Lung microvascular endothelial cell (primary cell): ENCODE data around the gene RIMBP2. TPM values are rescaled to one million over a fixed set of nuclear protein-coding genes. Genes with fewer than 3 reads are reported as not detected.

ENCODE experiments used
- DNase-seq, 2 donors: peaks; one replicate each; pipeline versions ENCODE4 v3.0.0 to v3.0.0-alpha.2; 2010; ENCODE audit warnings: low read depth in 2 of 2
- total RNA-seq: library from RNA; depleted of rRNA; stranded (reverse); fragments of >200 nt; gene quantifications from 2 replicates; pipeline ENCODE4 v1.2.1, GENCODE V29; 2014

RIMBP2 gene
- total RNA-seq, 1 donor from 2014 or later: not detected

GRCh38 chr12:130444986-130445385, 271.1 kb downstream of the RIMBP2 start:
- DNase-seq: no peak

GRCh38 chr12:130444061-130444460, 272.0 kb downstream of the RIMBP2 start:
- DNase-seq: no peak

- no peak for DNase-seq
Measured at GRCh38 chr12:130441771-130442760, 274.0 kb downstream of the RIMBP2 start.

- DNase-seq: no peak
Measured at GRCh38 chr12:130440411-130441080, 275.6 kb downstream of the RIMBP2 start.

GRCh38 chr12:130439250-130439649, 276.8 kb downstream of the RIMBP2 start:
- no peak for DNase-seq

- DNase-seq: no peak
Measured at GRCh38 chr12:130438711-130439110, 277.4 kb downstream of the RIMBP2 start.

- no peak for DNase-seq
Measured at GRCh38 chr12:130438243-130438620, 277.9 kb downstream of the RIMBP2 start.

- no peak for DNase-seq
Measured at GRCh38 chr12:130437555-130438242, 278.4 kb downstream of the RIMBP2 start.

GRCh38 chr12:130436741-130437501, 279.2 kb downstream of the RIMBP2 start:
- no peak for DNase-seq

- DNase-seq: no peak
Measured at GRCh38 chr12:130435826-130436225, 280.3 kb downstream of the RIMBP2 start.

- DNase-seq: no peak
Measured at GRCh38 chr12:130435331-130435730, 280.8 kb downstream of the RIMBP2 start.

- DNase-seq: no peak
Measured at GRCh38 chr12:130434560-130434959, 281.5 kb downstream of the RIMBP2 start.

GRCh38 chr12:130433834-130434233, 282.3 kb downstream of the RIMBP2 start:
- no peak for DNase-seq

- DNase-seq: no peak
Measured at GRCh38 chr12:130433411-130433810, 282.7 kb downstream of the RIMBP2 start.

- no peak for DNase-seq
Measured at GRCh38 chr12:130431176-130431575, 284.9 kb downstream of the RIMBP2 start.

- DNase-seq: no peak
Measured at GRCh38 chr12:130429656-130430505, 286.2 kb downstream of the RIMBP2 start.

- DNase-seq: no peak
Measured at GRCh38 chr12:130428116-130428515, 288.0 kb downstream of the RIMBP2 start.

- no peak for DNase-seq
Measured at GRCh38 chr12:130427381-130427887, 288.7 kb downstream of the RIMBP2 start.

- no peak for DNase-seq
Measured at GRCh38 chr12:130425698-130426245, 290.3 kb downstream of the RIMBP2 start.
